HepG2 (cell line): Measurements from ENCODE around the gene RPL35A. TPM values are rescaled to one million over a fixed set of nuclear protein-coding genes. Genes with fewer than 3 reads are reported as not detected.

Source experiments
- ATAC-seq: fragments of 200-7000 bp; cut with Tn5 transposase; 3 replicates; pipeline ENCODE4 v1.9.1; 2020; ENCODE audit warnings: mild to moderate bottlenecking, moderate library complexity
- BruUV-seq: library from RNA; stranded (reverse); fragments of 400-500 nt; replicated peaks from 2 replicates; lab custom pipeline; 2021; lab: Mats Ljungman, UMichigan
- CTCF ChIA-PET: fragments of 300-600 bp; formaldehyde crosslinking; extraction: SDS; loops from one replicate; lab custom pipeline; 2021; ENCODE audit warnings: low total read pairs, inconsistent platforms, low intra/inter-chr PET ratio; lab: Yijun Ruan, JAX
- POLR2A ChIA-PET: fragments of 350-600 bp; sonication (Branson Sonifier 250); formaldehyde crosslinking; loops from one replicate; lab custom pipeline; 2020; ENCODE audit warnings: antibody characterized with exemption, inconsistent platforms; lab: Yijun Ruan, JAX
- DNase-seq: peaks from one replicate; pipeline ENCODE4 v3.0.0-alpha.2; 2015; ENCODE audit warnings: low spot score
- FAIRE-seq: peaks from 3 replicates; lab custom pipeline; 2011; peaks lifted over from hg19 to GRCh38; lab: Jason Lieb, UNC
- H2AFZ ChIP-seq: one replicate; pipeline ENCODE4 v1.6.1; 2011; ENCODE audit warnings: low read length, inconsistent platforms
- H3K27ac ChIP-seq: fragments of 300-600 bp; 3 replicates; pipeline ENCODE4 v1.8.0; 2011; ENCODE audit warnings: mixed run types, mild to moderate bottlenecking, mixed read lengths, low read length, inconsistent platforms; ENCODE audit not compliant: insufficient read depth; ENCODE audit errors: extremely low read length
- H3K27me3 ChIP-seq, 2 experiments: fragments of 200-600 bp in 1 of 2; 2 replicates in 1 of 2; 3 replicates in 1 of 2; pipeline versions ENCODE4 v1.6.0 to v1.8.0; 2011; ENCODE audit warnings: low read length in 2 of 2, mild to moderate bottlenecking in 2 of 2, moderate library complexity in 2 of 2, inconsistent platforms in 1 of 2; ENCODE audit not compliant: insufficient read depth in 2 of 2, control insufficient read depth in 1 of 2
- H3K36me3 ChIP-seq, 2 experiments: fragments of 200-600 bp in 1 of 2; replicated peaks in 1 of 2; 2 replicates in 1 of 2; 3 replicates in 1 of 2; pipeline versions ENCODE4 v1.5.1 to v1.8.0; 2011; ENCODE audit warnings: low read length in 2 of 2, inconsistent platforms in 1 of 2; ENCODE audit not compliant: insufficient read depth in 2 of 2, control insufficient read depth in 1 of 2
- H3K4me1 ChIP-seq: 2 replicates; pipeline ENCODE4 v1.5.1; 2012; ENCODE audit warnings: low read length, inconsistent platforms; ENCODE audit not compliant: insufficient read depth
- H3K4me2 ChIP-seq: 2 replicates; pipeline ENCODE4 v1.6.0; 2011; ENCODE audit warnings: low read depth, low read length, inconsistent platforms
- H3K4me3 ChIP-seq, 3 experiments: fragments of 200-600 bp in 1 of 3; sonication (generic), shearing (Covaris generic) in 1 of 3; replicated peaks in 1 of 3; 2 replicates each; pipeline ENCODE4 v1.5.1; 2011 to 2016; ENCODE audit warnings: low read length in 3 of 3, inconsistent platforms in 2 of 3, low read depth in 2 of 3, mild to moderate bottlenecking in 2 of 3, control low read depth in 1 of 3, mixed read lengths in 1 of 3; ENCODE audit not compliant: insufficient read depth in 1 of 3
- H3K79me2 ChIP-seq: one replicate; pipeline ENCODE4 v1.6.1; 2011; ENCODE audit warnings: low read length, inconsistent platforms; ENCODE audit not compliant: insufficient read depth
- H3K9ac ChIP-seq: 2 replicates; pipeline ENCODE4 v1.6.0; 2011; ENCODE audit warnings: mild to moderate bottlenecking, low read depth, low read length, inconsistent platforms; ENCODE audit not compliant: insufficient read depth
- H3K9me3 ChIP-seq: 2 replicates; pipeline ENCODE4 v1.5.1; 2012; ENCODE audit warnings: mild to moderate bottlenecking, low read length
- H4K20me1 ChIP-seq: 2 replicates; pipeline ENCODE4 v1.6.0; 2011; ENCODE audit warnings: inconsistent platforms, mild to moderate bottlenecking, low read length, moderate library complexity; ENCODE audit not compliant: insufficient read depth
- ARNT2 ChIP-seq: sonication (generic); formaldehyde crosslinking; IDR thresholded peaks from 2 replicates; pipeline ENCODE4 v1.8.0; 2022; ENCODE audit warnings: mild to moderate bottlenecking, low read depth, missing genetic modification reagents, moderate library complexity
- HOXA3 ChIP-seq: sonication (generic); formaldehyde crosslinking; IDR thresholded peaks from 2 replicates; pipeline ENCODE4 v1.5.0; 2020; ENCODE audit warnings: missing genetic modification reagents
- NAIF1 ChIP-seq: sonication (generic); formaldehyde crosslinking; IDR thresholded peaks from 2 replicates; pipeline ENCODE4 v1.5.0; 2020; ENCODE audit warnings: mild to moderate bottlenecking, missing genetic modification reagents, borderline replicate concordance
- PCBP2 ChIP-seq: fragments of 200-400 bp; formaldehyde crosslinking; optimal IDR thresholded peaks from 2 replicates; pipeline ENCODE3; 2018; ENCODE audit warnings: low read length, low read depth; ENCODE audit not compliant: poor library complexity, severe bottlenecking
- ZEB1 ChIP-seq: IDR thresholded peaks from 2 replicates; pipeline ENCODE4 v1.6.1; 2012; ENCODE audit warnings: mild to moderate bottlenecking, low read depth, inconsistent platforms; ENCODE audit not compliant: insufficient replicate concordance
- ZNF572 ChIP-seq: sonication (generic); formaldehyde crosslinking; IDR thresholded peaks from 2 replicates; pipeline ENCODE4 v1.5.1; 2020; ENCODE audit warnings: mild to moderate bottlenecking, missing genetic modification reagents
- WGBS: methylation state at CpG from one replicate; pipeline ENCODE4 v1.1.6; 2017; ENCODE audit warnings: low lambda C conversion rate; 5-methylcytosine and 5-hydroxymethylcytosine counted together
- in situ Hi-C: cut with HindIII; loops from 2 replicates; pipeline ENCODE4 v1.10.0; 2017; ENCODE audit warnings: low pct_unique_long_range_greater_than_20kb; ENCODE audit not compliant: extremely low pct_ligation_motif_present
- intact Hi-C: fragments of 100-400 bp; cut with micrococcal nuclease; formaldehyde crosslinking; loops from one replicate; pipeline ENCODE4 v1.10.0; 2022; ENCODE audit not compliant: unreplicated experiment
- polyA plus RNA-seq, 8 experiments: library from polyadenylated mRNA; depleted of rRNA in 3 of 8; stranded (reverse) in 7 of 8; unstranded in 1 of 8; fragments of >200 nt; fragmentation: Illumina TruSeq in 4 of 8; extraction: Trizol in 4 of 8; gene quantifications; 2 replicates each; pipeline versions ENCODE4 v1.2.1 to v1.2.3, GENCODE V29; 2011 to 2016; ENCODE audit warnings: low read depth in 4 of 8, missing spikeins in 1 of 8, mixed read lengths in 1 of 8; ENCODE audit not compliant: insufficient read depth in 1 of 8
- total RNA-seq, 5 experiments: library from RNA; depleted of rRNA; stranded (reverse); fragments of >200 nt; fragmentation: Illumina TruSeq; extraction: Trizol; gene quantifications; 2 replicates each; pipeline ENCODE4 v1.2.3, GENCODE V29; 2016; ENCODE audit warnings: low read depth in 1 of 5
- TF ChIP-seq, protein P1 (sequence below): sonication (generic); formaldehyde crosslinking; IDR thresholded peaks from 2 replicates; pipeline ENCODE4 v1.5.0; 2020; ENCODE audit warnings: mild to moderate bottlenecking, missing genetic modification reagents
- TF ChIP-seq, protein P2 (sequence below): sonication (generic); formaldehyde crosslinking; IDR thresholded peaks from 2 replicates; pipeline ENCODE4 v1.4.0; 2020; ENCODE audit warnings: missing genetic modification reagents

The RPL35A gene
- total and polyA plus RNA-seq, 2 of the 13 experiments (the other 11 are each of a cell fraction or from before 2014, with no cell fraction given) = 1,001 to 1,582 TPM

DNA sequence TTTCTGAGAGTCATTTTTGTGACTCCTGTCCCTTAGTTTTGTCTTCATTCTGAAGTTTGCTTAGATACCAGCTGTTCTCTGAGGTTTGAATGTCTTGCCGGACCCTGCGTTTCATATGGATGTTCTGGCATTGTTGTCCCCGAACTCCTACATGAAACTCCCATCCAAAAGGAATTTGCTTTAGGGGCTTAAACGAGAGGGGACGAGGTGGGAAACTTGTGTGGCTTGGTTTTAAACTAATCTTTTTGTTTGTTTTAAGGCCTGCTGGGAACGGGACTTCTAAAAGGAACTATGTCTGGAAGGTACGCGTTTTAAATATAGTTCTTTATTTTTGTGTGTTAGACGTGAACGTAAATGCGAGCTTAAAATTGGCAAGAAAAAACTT lies 679 bp downstream of the RPL35A start:
- Histone ChIP-seq H3K36me3 (peaks cover 13 to 38% of the 10 kb centered on the region in 2 experiments), H3K27ac (peak overlapping the region; percentile 94), H3K79me2 (peaks cover 39% of the 10 kb centered on the region), H3K9me3 (no peaks in the 10 kb centered on the region), H3K27me3 (no peaks in the 10 kb centered on the region; a peak in 1 of 5 replicates), H2AFZ (no peak overlapping the region), H3K4me2 (peak overlapping the region; percentile 85), H4K20me1 (peaks cover 37% of the 10 kb centered on the region), H3K9ac (peak overlapping the region; percentile 96), H3K4me1 (peaks cover 51% of the 10 kb centered on the region), H3K4me3 (peak overlapping the region; percentile 75 to 90 (median 82))
- no peak for ATAC-seq
- under 1% methylated on average over 11 of the region's 11 CpGs for WGBS
- in situ Hi-C loops = no loop called here
- FAIRE-seq = no peak
- POLR2A ChIA-PET = no interaction called here
- intact Hi-C loops = no loop called here
- DNase-seq = no peak
- CTCF ChIA-PET = no interaction called here
- 0 out of 2 replicates have a peak, but pooled peaks have one; percentile 1 for TF ChIP-seq NAIF1
- peak; percentile 4 for TF ChIP-seq ZEB1
- TF ChIP-seq ARNT2 (CRISPR knock-in tag) = 0 out of 2 replicates have a peak, but pooled peaks have one; percentile 8
- no peak for TF ChIP-seq ZNF572 (CRISPR knock-in tag)
- no peak for TF ChIP-seq HOXA3 (CRISPR knock-in tag)
- TF ChIP-seq, protein P1, sequence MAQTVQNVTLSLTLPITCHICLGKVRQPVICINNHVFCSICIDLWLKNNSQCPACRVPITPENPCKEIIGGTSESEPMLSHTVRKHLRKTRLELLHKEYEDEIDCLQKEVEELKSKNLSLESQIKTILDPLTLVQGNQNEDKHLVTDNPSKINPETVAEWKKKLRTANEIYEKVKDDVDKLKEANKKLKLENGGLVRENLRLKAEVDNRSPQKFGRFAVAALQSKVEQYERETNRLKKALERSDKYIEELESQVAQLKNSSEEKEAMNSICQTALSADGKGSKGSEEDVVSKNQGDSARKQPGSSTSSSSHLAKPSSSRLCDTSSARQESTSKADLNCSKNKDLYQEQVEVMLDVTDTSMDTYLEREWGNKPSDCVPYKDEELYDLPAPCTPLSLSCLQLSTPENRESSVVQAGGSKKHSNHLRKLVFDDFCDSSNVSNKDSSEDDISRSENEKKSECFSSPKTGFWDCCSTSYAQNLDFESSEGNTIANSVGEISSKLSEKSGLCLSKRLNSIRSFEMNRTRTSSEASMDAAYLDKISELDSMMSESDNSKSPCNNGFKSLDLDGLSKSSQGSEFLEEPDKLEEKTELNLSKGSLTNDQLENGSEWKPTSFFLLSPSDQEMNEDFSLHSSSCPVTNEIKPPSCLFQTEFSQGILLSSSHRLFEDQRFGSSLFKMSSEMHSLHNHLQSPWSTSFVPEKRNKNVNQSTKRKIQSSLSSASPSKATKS = 0 out of 2 replicates have a peak, but pooled peaks have one; percentile 24
- no peak for TF ChIP-seq PCBP2
- TF ChIP-seq, protein P2, sequence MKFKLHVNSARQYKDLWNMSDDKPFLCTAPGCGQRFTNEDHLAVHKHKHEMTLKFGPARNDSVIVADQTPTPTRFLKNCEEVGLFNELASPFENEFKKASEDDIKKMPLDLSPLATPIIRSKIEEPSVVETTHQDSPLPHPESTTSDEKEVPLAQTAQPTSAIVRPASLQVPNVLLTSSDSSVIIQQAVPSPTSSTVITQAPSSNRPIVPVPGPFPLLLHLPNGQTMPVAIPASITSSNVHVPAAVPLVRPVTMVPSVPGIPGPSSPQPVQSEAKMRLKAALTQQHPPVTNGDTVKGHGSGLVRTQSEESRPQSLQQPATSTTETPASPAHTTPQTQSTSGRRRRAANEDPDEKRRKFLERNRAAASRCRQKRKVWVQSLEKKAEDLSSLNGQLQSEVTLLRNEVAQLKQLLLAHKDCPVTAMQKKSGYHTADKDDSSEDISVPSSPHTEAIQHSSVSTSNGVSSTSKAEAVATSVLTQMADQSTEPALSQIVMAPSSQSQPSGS (CRISPR knock-in tag) = no peak
- no TSS peak for BruUV-seq
